ENCODE data around the gene EIF4G1. TPM values are rescaled to one million over a fixed set of nuclear protein-coding genes. Genes with fewer than 3 reads are reported as not detected.

EIF4G1 gene
- total RNA-seq, 4 donors from 2014 or later = 135 to 453 (median 217) TPM

DNA sequence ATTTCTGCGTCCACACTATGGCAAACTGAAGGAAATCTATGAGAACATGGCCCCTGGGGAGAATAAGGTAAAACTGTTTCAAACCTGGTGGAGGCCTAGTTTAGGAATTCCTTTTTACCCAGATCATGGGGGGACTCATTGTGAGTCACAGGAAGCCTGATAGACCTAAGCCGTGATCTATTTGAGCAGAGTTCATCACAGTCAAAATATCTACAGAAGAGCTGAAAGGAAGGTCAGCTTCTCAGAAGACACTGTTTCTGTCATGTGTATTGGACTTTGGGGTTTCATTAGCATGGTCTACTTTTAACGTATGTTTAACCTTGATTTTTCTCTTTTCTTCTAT, 14.1 kb upstream of the EIF4G1 start:
- no peak for DNase-seq
- Histone ChIP-seq H3K4me1 (peaks cover 7 to 26% (median 12%) of the 10 kb centered on the region in 4 donors), H3K4me3 (peak overlapping the region in 1 of 4 donors; percentile 67), H3K9me3 (no peaks in the 10 kb centered on the region), H3K27me3 (no peaks in the 10 kb centered on the region), H3K36me3 (peaks cover 0 to 40% (median 20%) of the 10 kb centered on the region in 4 donors), H3K27ac (peak overlapping the region in 1 of 4 donors; percentile 88)
- 84 to 89% methylated on average over 3 of the region's 3 CpGs for WGBS, 2 donors (ENCODE audit: low coverage in 1 of 2)
- intact Hi-C loops (cut with DNase I; ENCODE audit: low total_unique reads) = loop anchor here (10.0 kb wide), 1 partner anchor 54 kb away; no protein-coding TSS in a partner anchor
- no peak for TF ChIP-seq POLR2AphosphoS5 (IDR thresholded peaks at IDR 0.05)
- TF ChIP-seq EP300 (IDR thresholded peaks at IDR 0.05; ENCODE audit: low read depth) = no peak
- TF ChIP-seq POLR2A (IDR thresholded peaks at IDR 0.05) = no peak
- TF ChIP-seq, protein P1, sequence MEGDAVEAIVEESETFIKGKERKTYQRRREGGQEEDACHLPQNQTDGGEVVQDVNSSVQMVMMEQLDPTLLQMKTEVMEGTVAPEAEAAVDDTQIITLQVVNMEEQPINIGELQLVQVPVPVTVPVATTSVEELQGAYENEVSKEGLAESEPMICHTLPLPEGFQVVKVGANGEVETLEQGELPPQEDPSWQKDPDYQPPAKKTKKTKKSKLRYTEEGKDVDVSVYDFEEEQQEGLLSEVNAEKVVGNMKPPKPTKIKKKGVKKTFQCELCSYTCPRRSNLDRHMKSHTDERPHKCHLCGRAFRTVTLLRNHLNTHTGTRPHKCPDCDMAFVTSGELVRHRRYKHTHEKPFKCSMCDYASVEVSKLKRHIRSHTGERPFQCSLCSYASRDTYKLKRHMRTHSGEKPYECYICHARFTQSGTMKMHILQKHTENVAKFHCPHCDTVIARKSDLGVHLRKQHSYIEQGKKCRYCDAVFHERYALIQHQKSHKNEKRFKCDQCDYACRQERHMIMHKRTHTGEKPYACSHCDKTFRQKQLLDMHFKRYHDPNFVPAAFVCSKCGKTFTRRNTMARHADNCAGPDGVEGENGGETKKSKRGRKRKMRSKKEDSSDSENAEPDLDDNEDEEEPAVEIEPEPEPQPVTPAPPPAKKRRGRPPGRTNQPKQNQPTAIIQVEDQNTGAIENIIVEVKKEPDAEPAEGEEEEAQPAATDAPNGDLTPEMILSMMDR (IDR thresholded peaks at IDR 0.05) = no peak
- in situ Hi-C loops (cut with MboI; ENCODE audit: low pct_ligation_motif_present in 1 of 4, low pct_unique_long_range_greater_than_20kb in 1 of 4, low sequenced_read_pairs in 3 of 4) = no loop called here

DNA sequence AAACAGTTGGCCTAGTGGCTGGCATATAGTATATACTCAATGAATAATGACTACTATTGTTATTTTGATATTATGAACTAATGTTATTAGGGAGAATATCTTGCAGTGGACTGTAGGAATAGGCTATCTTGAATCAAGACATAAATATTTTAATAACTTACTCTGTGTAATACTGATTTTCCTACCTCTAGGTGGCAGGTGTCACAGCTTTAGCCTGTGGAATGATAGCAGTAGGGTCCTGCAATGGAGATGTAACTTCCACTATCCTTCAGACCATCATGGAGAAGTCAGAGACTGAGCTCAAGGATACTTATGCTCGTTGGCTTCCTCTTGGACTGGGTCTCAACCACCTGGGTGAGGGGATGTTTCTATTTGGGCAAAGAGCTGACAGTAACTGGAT, 8.8 kb upstream of the EIF4G1 start:
- in situ Hi-C loops (cut with MboI; ENCODE audit: low pct_ligation_motif_present in 1 of 4, low pct_unique_long_range_greater_than_20kb in 1 of 4, low sequenced_read_pairs in 3 of 4) (no loop called here), intact Hi-C loops (cut with DNase I; ENCODE audit: low total_unique reads) (loop anchor here (10.0 kb wide), 1 partner anchor 49 kb away; no protein-coding TSS in a partner anchor)
- peaks cover 0 to 16% (median 7%) of the 10 kb centered on the region in 4 donors for H3K4me1 ChIP-seq
- no peaks in the 10 kb centered on the region for H3K27me3 ChIP-seq
- TF ChIP-seq EP300 (IDR thresholded peaks at IDR 0.05; ENCODE audit: low read depth) (no peak), POLR2A (IDR thresholded peaks at IDR 0.05) (no peak), POLR2AphosphoS5 (IDR thresholded peaks at IDR 0.05) (no peak)
- TF ChIP-seq, protein P1 (IDR thresholded peaks at IDR 0.05) = peak; percentile 24 to 43 (median 34)
- DNase-seq = no peak
- peak overlapping the region in 2 of 4 donors; percentile 59 to 64 for H3K27ac ChIP-seq
- 50 to 72% methylated on average over 1 of the region's 1 CpG for WGBS, 2 donors (ENCODE audit: low coverage in 1 of 2)
- no peaks in the 10 kb centered on the region for H3K9me3 ChIP-seq
- H3K36me3 ChIP-seq = peaks cover 0 to 52% (median 25%) of the 10 kb centered on the region in 4 donors
- no peak overlapping the region for H3K4me3 ChIP-seq

DNA sequence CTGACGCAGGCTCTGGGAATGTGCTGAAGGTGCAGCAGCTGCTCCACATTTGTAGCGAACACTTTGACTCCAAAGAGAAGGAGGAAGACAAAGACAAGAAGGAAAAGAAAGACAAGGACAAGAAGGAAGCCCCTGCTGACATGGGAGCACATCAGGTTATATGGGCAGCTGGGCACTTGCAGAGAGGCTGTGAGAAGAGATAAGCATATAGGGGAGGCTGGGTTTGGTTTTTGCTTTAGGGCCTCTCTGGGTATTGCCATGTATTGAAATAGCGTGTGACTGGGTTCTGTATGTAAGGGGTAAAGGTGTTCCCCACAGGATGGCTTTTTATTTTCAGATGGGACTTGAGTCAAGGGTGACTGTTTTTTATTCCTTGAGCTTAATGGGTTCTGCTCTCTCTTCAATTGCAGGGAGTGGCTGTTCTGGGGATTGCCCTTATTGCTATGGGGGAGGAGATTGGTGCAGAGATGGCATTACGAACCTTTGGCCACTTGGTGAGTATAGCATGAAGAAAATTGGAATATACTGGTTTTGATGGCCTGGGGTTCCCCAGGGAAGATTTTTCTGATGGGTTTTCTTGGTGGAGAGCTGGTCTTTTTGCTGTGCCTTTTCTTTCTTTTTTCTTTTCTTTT, 7.9 kb upstream of the EIF4G1 start:
- WGBS, 2 donors (ENCODE audit: low coverage in 1 of 2) = 77 to 79% methylated on average over 3 to 4 of the region's 4 CpGs
- no peaks in the 10 kb centered on the region for H3K9me3 ChIP-seq
- DNase-seq = no peak
- peaks cover 0 to 13% (median 5%) of the 10 kb centered on the region in 4 donors for H3K4me1 ChIP-seq
- intact Hi-C loops (cut with DNase I; ENCODE audit: low total_unique reads) (loop anchor here (10.0 kb wide), 1 partner anchor 48 kb away; no protein-coding TSS in a partner anchor), in situ Hi-C loops (cut with MboI; ENCODE audit: low pct_ligation_motif_present in 1 of 4, low pct_unique_long_range_greater_than_20kb in 1 of 4, low sequenced_read_pairs in 3 of 4) (no loop called here)
- H3K27ac ChIP-seq = peak overlapping the region; percentile 9 to 64 (median 58)
- TF ChIP-seq, protein P1 (IDR thresholded peaks at IDR 0.05) = no peak
- peak in 1 of 3 donors; percentile 9 for TF ChIP-seq POLR2AphosphoS5 (IDR thresholded peaks at IDR 0.05)
- H3K27me3 ChIP-seq = no peaks in the 10 kb centered on the region
- H3K36me3 ChIP-seq = peaks cover 0 to 46% (median 22%) of the 10 kb centered on the region in 4 donors
- H3K4me3 ChIP-seq = no peak overlapping the region

DNA sequence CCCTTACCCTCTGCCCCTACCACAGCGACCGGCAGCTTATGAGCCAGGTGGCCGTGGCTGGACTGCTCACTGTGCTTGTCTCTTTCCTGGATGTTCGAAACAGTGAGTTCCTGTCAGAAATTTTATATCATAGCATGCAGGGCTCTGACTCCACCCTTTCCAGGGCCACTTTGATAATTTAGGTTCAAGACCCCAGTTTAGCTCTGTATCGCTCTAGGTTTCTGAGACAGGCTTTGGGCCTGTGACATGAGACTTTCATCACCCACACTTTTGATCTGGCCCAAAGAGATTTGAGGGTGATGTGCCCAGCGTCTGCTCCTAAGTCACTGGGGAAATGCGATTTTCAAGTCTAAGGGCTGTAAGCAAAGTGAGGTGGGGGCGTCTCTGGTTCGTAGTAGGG, 6.5 kb upstream of the EIF4G1 start:
- no peak overlapping the region for H3K27ac ChIP-seq
- no peaks in the 10 kb centered on the region for H3K9me3 ChIP-seq
- TF ChIP-seq POLR2A (IDR thresholded peaks at IDR 0.05) (no peak), POLR2AphosphoS5 (IDR thresholded peaks at IDR 0.05) (no peak), EP300 (IDR thresholded peaks at IDR 0.05; ENCODE audit: low read depth) (no peak)
- TF ChIP-seq, protein P1 (IDR thresholded peaks at IDR 0.05) = no peak
- 96 to 100% methylated on average over 3 to 9 of the region's 9 CpGs for WGBS, 2 donors (ENCODE audit: low coverage in 1 of 2)
- intact Hi-C loops (cut with DNase I; ENCODE audit: low total_unique reads) = loop anchor here (10.0 kb wide), 1 partner anchor 47 kb away; no protein-coding TSS in a partner anchor
- no peak overlapping the region for H3K4me3 ChIP-seq
- peaks cover 0 to 13% (median 5%) of the 10 kb centered on the region in 4 donors for H3K4me1 ChIP-seq
- no peaks in the 10 kb centered on the region for H3K27me3 ChIP-seq
- peaks cover 0 to 31% (median 15%) of the 10 kb centered on the region in 4 donors for H3K36me3 ChIP-seq
- no peak for DNase-seq
- in situ Hi-C loops (cut with MboI; ENCODE audit: low pct_ligation_motif_present in 1 of 4, low pct_unique_long_range_greater_than_20kb in 1 of 4, low sequenced_read_pairs in 3 of 4) = no loop called here
